GM21786 (cell line): ENCODE results near the gene ADARB2.
"Not testable (repeated sequence)": the region's sequence is repeated elsewhere in the genome, so short reads cannot be mapped to it uniquely, and the experiment has no call there.

Source experiments
- ATAC-seq: cut with Tn5 transposase; IDR thresholded peaks from one replicate; pipeline ENCODE4 v1.9.1; 2021; ENCODE audit not compliant: unreplicated experiment

ADARB2 gene

DNA sequence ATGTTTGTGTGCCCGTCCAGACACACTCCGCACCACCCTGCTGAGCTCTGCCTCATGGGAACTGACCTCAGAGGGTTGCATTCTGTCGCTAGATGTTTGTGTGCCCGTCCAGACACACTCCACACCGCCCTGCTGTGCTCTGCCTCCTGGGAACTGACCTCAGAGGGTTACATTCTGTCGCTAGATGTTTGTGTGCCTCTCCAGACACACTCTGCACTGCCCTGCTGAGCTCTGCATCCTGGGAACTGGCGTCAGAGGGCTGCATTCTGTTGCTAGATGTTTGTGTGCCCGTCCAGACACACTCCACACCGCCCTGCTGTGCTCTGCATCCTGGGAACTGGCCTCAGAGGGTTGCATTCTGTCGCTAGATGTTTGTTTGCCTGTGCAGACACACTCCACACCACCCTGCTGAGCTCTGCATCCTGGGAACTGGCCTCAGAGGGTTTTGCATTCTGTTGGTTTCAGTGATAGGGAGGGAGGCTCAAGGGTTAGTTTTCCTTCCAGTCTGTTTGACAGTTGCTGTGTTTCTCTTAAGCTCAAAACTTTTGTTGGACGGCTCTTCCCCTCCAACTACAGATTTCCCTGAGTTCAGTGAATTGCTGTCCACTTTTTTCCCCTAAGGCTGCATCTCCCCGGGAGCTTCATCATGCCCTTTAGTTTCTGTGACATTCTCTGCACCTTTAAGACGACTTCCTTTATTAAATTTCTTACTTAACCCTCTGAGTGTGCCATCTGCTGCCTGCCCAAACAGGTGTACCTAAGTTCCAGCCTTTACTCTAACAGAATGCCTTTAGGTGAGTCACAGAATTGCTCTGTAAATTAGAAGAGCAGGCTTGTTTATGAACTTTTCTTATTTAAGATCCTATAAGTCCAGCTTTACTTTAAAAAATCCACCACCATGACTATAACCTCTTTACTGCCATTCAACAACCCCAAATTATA, 119.7 kb downstream of the ADARB2 start:
- ATAC-seq = not testable (repeated sequence)

DNA sequence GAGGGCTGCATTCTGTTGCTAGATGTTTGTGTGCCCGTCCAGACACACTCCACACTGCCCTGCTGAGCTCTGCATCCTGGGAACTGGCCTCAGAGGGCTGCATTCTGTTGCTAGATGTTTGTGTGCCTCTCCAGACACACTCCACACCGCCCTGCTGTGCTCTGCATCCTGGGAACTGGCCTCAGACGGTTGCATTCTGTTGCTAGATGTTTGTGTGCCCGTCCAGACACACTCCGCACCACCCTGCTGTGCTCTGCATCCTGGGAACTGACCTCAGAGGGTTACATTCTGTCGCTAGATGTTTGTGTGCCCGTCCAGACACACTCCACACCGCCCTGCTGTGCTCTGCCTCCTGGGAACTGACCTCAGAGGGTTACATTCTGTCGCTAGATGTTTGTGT, 120.6 kb downstream of the ADARB2 start:
- not testable (repeated sequence) for ATAC-seq

DNA sequence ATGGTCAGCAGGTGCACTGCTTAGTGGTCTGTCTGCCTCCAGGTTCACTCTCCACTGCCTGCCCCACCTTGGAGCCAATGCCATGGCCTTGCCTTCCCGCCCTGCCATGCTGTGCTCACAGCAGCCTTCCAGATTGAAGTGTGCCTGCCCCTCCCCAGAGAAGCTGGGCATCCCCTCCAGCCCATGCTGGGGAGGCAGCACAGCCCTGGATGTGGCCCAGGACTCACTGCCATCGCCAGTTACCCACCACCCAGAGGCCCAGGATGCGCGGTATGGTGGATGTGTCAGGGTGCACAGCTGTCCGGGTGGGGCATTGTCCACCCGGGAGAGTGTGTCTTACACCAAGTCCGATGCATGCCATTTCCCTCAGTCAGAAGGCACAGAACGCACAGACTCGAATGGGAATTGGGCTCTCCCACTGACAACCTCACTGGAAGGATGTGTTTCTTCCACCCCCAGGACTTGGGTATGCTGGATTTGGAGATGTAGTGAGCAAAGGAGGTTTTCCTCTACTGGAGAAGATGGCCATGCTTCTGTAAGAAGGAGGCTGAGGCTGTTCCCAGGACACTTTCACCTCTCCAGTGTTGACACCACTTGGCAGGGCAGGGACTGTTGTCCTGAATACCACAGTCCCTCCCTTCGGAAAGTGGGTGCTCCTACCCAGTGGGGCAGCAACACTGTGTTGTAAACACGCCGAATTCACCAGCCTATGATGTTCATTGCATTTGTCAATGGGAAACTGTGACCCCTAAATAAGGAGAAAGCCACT, 122.0 kb downstream of the ADARB2 start:
- ATAC-seq = no peak

DNA sequence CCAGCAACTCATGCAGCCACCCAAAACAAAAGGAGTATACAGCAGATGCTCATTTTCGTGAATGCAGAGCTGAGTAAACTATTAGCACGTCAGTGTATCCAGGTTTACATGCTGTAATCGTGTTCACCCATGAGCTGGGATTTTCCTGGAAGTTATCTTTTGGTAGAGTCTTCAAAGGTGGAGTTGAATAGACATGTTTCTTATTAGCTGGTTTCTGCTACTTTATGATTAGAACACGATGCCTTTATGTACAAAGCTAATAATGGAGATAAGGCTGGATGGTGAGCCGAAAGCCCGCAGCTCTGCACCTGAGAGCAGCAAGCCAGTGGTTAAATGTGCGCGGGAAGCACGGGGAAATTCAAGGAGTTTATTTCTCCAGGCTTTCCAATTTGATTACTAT, 123.8 kb downstream of the ADARB2 start:
- no peak for ATAC-seq

DNA sequence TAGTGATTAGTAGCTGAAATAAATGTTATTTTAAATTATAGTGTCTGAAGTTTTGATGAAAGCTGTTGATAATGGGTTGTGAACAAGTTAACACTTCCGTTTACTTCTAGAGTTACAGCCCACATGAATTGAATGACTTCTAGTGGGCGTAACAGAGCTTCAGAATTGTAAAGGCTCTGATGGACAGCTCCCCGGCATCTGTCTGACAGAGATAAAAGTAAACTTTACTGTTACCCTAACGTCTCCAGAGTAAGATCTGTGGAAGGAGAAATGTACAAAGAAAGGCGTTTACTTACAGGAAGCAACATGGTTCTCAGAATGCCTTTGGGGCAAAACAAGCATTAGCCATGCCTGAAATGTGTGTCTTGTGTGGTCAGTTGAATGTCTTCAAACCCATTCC, 124.4 kb downstream of the ADARB2 start:
- ATAC-seq = no peak

DNA sequence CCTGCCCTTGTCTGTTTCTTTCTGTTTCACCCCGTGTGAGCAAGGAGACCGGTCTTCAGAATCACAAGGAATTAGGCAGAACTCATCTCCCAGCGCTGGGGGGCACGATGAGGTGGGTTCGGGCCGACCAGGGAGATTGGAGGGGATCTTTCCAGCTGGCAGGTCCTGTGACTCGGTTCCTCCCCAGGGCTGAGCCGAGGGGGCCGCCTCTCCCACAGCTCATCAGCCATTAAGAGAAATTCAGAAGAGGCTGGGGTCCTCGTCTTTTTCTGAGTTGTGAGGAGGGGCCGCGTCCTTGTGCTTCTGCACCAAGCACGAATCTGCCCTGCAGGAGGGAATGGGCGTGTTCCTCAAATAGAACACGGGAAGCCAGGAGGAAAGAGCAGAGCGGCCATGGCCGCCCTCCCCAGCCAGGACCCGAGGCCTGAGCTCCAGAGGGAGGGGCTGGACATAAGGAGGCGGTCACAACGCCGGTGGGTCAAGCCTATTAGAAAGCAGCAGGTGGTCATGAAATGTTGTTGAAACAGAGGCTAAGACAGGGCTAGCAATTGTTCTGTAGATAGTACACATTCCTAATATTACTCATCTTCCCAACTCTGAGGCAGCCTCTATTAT, 125.3 kb downstream of the ADARB2 start:
- no peak for ATAC-seq

DNA sequence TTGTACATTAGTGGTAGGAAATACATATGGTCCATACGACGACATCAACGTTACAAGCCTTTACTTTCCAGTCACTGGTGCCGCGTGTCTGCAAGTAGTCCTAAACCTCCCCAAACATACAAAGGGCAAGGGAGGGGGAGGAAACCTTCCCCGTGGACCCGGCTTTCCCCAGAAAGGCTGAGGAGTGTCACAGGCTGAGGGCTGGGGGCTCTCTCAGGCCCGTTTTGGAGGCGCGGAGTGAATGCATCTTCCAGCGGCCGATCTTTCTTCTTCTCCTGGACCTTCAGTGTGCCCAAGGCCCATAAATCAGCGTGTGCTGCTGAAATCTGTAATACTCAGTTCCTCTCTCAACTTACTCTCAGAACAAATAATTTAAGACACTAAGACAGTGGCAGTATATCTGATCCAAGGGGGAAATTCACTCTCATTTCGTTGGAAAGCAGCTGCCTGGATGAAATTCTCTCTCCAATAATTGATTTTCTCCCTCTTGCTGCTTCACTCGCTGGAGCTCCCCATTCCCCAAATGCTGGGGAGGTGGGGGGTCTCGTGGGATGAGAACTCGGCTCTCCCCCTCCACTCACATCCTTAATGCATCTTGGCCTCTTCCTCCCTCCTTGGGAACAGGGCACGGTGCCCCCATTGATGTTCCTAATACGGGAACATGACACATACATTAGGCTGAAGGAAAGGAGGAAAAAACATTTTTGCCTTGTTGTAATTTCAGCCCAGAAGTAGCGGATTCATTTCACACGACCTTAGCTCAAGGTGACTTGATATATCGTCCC, 126.1 kb downstream of the ADARB2 start:
- no peak for ATAC-seq

DNA sequence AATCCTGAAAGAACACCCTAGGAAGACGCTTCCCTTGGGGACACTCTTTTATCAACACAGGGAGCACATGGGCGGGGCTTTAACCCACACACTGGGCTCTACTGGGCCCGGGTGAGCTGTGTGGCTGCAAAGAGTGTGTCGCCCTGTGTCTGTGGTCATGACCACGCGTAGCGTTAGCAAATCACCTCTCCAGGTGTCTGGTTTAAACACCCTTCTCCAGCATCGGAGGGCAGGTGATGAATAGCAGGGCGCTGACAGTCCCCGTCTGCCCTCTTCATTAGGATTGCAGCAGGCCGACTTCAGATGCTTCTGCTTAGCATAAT, 127.7 kb downstream of the ADARB2 start:
- ATAC-seq = no peak

DNA sequence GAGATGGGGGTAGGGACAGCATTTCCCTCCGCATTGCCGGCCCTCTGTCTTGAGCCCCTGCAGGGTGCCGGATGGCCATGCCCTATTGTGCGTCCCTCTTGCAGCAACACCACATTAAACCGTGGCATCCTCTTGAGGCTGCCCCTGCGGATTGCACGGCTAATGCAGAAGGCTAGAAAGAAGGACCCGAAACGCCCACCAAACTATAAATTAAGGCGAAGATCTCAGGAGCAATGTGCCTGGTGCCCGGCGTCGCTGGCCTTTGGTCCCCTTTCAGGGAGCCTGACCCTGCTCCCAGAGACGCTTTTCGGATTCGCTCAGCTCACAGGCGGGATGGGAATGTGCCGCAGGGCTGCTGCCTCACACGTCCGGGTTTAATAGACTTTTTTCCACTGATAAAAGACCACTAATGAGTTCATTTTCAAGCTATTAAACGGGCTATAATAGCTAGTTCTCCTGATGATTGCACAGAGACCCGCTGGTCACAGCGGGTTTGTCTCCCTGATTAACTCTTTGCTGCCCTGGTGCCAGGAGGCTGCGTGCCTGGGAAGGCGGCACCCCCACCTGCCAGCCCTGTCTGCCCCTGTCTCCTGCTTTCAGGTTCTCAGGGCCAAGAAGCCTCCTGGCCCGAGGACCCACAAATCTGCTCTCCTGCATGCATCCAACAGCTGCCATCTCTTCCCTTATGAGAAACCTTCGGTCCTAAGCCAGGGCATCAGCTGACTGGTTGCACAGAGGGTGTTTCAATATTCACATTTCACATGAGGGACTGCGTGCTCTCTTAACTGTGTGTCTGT, 128.3 kb downstream of the ADARB2 start:
- ATAC-seq = no peak

DNA sequence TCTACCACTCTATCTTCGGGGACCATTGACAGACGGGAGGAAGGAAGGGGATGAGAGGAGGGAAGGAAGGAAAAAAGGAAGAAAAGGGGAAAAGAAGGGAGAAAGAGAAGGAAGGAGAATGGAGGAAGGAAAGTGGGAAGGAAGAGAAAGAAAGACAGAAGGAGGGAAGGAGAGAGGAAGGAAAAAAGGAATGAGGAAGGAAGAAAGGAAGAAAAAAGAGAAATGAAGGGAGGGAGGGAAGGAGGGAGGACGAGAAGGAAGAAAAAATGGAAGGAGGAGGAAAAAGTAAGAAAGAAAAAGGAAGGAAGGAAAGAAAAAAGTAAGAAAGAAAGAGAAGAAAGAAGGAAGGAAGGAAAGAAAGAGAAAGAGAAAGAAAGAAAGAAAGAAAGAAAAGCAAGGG, 128.9 kb downstream of the ADARB2 start:
- ATAC-seq = no peak

DNA sequence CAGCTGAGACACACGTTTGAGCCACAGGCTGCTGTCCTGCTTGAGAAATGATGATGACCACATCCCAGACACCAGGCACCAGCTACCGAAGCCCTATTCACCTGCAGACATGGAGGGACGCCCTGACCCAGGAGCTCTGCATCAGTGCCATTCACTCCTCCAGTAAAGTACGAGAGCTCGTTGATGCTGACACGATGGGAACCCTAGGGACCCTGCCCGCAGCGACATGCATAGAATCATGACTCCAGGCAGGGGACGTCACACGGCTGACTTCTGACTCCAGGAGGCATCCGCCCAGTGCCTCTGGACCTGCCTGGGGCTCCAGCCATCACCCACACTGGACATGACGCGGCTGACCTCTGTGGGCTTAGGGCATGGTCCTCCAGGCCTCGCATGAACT, 129.9 kb downstream of the ADARB2 start:
- ATAC-seq = no peak

DNA sequence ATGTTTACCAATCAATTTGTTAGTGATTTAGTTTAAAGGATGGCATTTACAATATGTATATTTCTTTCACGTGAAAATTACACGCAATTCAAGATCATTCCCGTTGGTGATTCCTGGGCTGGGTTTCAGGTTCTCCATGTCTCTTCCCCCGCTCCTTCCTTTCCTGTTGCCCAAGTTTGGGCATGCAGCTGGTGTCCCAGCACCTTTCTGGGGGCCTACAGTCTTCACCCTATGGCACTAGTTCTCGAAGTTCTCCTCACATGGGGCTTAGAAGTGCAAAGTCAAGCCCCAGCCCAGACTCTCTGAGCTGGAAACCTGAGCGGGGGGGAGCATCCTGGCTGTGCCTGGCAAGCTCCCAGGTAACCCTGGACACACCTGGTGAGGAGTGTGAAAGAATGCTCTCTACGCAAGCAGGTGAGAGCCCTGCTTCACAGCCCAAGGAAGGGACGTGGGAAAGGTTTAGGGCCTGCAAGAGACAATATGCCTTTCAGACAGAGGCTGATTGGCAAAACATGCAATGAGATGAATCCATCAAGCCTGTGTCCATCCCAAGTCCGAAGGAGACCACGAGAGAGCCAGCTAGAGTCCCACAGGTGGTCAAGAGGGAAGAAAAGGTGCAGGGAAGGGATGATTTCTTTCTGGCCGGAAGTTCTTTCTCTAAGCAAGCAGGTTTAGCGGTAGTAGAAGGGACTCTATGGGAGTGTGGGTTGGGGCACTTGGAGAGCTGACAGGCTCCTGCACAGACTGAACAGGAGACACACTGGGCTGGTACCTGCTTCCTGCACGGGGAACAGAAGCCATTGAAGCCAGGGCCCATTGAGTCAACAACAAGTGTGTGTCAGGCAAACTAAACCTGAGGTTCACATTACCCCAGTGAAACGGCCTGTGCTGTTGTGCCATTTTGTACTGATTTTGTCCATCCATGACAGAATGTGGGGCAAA, 131.1 kb downstream of the ADARB2 start:
- ATAC-seq = no peak

DNA sequence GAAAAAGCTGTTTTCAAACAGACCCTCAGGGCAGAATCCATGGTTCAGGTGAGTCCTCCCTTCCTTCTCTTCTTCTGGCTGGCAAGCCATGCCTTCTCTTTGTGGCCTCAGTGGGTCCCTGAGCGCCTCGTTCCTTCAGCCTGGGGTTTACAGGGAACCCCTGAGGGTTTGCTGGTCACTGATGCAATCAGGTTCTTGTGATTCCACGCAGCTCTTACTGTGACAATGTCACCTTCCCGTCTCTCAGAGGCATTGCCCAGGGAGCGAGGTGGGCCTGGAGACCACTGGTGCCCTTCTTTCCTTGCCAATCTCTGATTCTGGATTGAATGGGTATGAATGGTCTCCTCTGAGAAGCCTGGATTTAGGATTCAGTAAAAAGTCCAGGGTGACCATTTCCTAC, 132.2 kb downstream of the ADARB2 start:
- ATAC-seq = no peak

DNA sequence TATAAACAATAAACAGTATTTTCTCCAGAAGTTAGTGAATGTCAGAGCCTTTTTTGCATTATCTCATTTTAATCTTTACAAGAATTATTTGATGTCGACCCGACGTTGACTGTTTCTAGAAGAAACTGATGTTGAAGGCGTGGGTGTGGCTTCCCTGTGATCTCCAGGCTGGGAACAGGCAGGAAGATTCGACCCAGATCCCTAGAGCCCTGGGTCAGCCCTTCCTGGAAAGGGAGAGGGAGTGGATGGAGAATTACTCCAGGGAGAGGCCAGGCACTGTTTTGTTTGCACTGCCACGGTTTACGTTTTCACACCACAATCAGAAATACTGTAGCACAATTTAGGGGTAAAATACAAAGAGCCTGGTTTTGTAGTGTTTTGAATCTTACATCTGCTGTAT, 133.1 kb downstream of the ADARB2 start:
- ATAC-seq = no peak

DNA sequence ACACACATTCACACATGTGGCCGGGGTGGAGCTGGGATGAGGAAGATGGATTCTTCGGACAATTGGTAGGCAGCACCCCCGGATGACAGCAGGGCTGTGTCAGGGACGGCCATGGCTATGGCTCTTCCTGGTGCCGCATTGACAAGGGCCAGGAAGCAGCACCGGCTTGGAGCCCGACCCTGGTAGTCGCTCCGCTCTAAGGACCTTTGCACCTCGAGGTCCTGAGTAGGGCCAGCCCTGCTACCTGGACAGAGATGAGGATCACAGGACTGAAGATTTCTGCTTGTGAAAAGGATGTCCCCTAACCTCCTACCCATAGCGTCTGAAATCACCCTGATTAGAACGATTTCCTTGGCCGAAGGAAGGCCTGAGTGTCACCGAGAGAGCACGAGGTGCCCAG, 134.1 kb downstream of the ADARB2 start:
- ATAC-seq = no peak

DNA sequence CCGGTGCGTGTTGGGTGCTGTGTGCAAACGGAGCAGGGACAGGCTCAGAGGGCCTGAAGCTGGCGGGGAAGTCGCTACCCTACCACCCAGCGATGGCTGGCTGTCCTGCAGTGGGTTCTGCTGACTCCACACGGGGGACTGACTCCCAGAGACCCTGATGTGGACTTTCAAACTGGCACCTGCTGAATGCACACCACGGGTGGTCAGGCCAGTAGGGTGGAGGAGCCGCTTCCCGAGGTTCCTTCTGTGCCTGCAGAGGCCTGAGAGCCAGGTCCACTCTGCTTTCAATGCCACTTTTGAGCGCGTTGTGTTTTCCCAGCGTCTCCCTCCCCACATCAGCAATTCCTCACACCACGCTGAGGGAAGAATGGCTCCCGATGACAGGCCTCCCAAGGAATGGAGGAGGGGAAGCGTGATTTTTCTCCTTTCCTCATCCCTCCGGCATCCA, 135.3 kb downstream of the ADARB2 start:
- no peak for ATAC-seq

DNA sequence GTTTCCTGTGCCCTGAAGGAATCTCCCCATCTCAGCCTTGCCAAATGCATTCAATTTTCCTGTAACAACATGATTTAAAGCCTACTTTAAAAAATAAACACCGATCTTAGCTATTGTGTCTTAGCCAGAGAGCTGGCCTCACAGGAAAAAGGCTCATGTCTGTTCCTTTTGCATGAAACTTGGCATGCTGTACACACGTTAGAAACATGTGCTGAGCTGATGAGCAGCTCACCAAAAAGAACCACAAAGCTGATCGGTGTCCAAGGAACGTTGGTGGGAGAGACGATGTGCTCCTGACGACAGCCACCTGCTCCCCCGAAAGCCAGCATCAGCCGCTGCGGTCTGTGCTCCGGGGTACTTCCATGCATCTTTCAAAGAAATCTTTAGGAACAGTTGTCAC, 135.9 kb downstream of the ADARB2 start:
- ATAC-seq = no peak

DNA sequence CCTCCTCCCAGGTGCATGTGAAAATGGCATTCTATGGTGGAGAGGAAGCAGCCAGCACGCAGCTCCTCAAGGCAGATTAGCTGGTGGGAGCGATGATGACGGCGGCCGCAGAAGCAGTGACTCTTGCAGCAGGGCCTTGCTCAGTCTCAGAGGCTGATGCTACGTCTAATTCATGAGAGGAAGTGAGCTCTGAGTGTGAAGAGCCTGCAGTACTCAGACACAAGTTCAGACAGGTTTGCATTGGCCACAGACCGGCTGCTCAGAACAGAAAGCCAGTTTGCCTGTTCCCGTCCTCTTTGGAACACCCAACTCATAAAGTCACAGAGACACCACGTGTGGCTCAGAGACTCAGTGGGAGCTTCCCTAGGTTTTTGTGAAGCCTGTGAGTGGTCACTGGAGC, 136.5 kb downstream of the ADARB2 start:
- no peak for ATAC-seq
